CD4-positive, alpha-beta T cell treated with Interleukin-21 for 1 hour (primary cell): Measurements from ENCODE around the gene CIDEA.

Experiments used
- DNase-seq: peaks from one replicate; pipeline ENCODE4 v3.0.0-alpha.2; 2020

Gene CIDEA

GRCh38 chr18:12324991-12325725 is 71.0 kb downstream of the CIDEA start:
- DNase-seq, result no peak

GRCh38 chr18:12325726-12326245 is 71.6 kb downstream of the CIDEA start:
- DNase-seq, result no peak

GRCh38 chr18:12326711-12327460 is 72.7 kb downstream of the CIDEA start:
- DNase-seq, result no peak
